ENCODE results near the gene USHBP1.
A peak's percentile ranks its signal among the peaks of the same experiment; 100 is the strongest.

Gene USHBP1

GRCh38 chr19:17248011-17248776 is 16.4 kb downstream of the USHBP1 start:
- CTCF ChIA-PET = interaction anchor here (0.6 to 0.8 kb wide), 4 partner anchors 11 to 138 kb away, joined by 3 to 5 read pairs (median 3); no protein-coding TSS in a partner anchor
- TF ChIP-seq, protein P1, sequence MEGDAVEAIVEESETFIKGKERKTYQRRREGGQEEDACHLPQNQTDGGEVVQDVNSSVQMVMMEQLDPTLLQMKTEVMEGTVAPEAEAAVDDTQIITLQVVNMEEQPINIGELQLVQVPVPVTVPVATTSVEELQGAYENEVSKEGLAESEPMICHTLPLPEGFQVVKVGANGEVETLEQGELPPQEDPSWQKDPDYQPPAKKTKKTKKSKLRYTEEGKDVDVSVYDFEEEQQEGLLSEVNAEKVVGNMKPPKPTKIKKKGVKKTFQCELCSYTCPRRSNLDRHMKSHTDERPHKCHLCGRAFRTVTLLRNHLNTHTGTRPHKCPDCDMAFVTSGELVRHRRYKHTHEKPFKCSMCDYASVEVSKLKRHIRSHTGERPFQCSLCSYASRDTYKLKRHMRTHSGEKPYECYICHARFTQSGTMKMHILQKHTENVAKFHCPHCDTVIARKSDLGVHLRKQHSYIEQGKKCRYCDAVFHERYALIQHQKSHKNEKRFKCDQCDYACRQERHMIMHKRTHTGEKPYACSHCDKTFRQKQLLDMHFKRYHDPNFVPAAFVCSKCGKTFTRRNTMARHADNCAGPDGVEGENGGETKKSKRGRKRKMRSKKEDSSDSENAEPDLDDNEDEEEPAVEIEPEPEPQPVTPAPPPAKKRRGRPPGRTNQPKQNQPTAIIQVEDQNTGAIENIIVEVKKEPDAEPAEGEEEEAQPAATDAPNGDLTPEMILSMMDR (conservative IDR thresholded peaks at IDR 0.05; ENCODE audit: low read depth) = no peak
- peak; percentile 67 for DNase-seq (ENCODE audit: low spot score)

DNA sequence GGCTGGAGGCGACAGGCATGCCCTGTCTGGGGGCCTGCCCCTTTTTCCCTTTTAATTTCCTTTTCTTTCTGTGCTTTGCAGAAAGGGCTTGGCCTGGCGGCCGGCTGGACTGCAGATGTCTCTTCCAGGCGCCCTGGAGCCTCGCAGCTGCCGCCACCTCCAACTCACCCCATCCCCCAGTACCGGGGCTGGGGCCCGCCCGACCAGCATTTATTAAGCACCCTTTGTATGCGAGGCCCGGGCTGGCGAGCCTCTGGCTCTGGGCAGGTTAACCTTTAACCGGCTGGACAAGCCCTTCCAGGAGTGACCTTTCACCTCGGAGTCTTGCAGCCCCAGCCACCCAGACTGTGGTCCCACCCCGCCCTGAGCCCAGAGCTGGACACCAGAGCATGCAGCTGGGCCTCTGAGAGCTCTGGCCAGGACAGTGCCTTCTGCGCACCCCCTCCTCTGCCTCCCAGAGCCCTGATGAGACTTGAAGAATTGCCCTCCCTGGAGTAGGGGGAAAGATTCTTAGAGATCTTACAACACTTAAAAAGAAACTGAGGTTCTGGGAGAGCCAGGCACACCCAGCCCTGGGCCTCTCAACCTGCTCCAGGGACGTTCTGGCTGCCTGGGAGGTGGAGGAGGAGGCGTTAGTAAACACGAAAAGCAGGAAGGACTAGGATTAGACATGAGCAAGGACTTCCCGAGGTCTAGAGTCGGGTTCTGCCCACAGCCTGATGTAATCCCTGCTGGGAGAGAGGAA is 17.7 kb downstream of the USHBP1 start:
- ChIA-PET CTCF (no interaction called here), POLR2A (ENCODE audit: low non-redundant PET) (no interaction called here)
- peak overlapping the region; percentile 89 for H3K27ac ChIP-seq
- TF ChIP-seq, protein P1 (conservative IDR thresholded peaks at IDR 0.05; ENCODE audit: low read depth) = no peak
- no peak for DNase-seq (ENCODE audit: low spot score)

More at GRCh38 chr19:17248011-17248776, 16.4 kb downstream of the USHBP1 start:
- POLR2A ChIA-PET (ENCODE audit: low non-redundant PET) = no interaction called here
- H3K27ac ChIP-seq = peak overlapping the region; percentile 89

- CTCF ChIA-PET = no interaction called here
- POLR2A ChIA-PET (ENCODE audit: low non-redundant PET) = no interaction called here
- TF ChIP-seq, protein P1 (conservative IDR thresholded peaks at IDR 0.05; ENCODE audit: low read depth) = no peak
- DNase-seq (ENCODE audit: low spot score) = no peak
- peak within 1 kb of the TSS; percentile 89 for H3K27ac ChIP-seq
Measured at GRCh38 chr19:17245535-17245984, 19.0 kb downstream of the USHBP1 start, which contains the start of gene NR2F6. NR2F6 (minus strand) TSS chr19:17245919; CDS start chr19:17245220, 699 bp downstream.

DNA sequence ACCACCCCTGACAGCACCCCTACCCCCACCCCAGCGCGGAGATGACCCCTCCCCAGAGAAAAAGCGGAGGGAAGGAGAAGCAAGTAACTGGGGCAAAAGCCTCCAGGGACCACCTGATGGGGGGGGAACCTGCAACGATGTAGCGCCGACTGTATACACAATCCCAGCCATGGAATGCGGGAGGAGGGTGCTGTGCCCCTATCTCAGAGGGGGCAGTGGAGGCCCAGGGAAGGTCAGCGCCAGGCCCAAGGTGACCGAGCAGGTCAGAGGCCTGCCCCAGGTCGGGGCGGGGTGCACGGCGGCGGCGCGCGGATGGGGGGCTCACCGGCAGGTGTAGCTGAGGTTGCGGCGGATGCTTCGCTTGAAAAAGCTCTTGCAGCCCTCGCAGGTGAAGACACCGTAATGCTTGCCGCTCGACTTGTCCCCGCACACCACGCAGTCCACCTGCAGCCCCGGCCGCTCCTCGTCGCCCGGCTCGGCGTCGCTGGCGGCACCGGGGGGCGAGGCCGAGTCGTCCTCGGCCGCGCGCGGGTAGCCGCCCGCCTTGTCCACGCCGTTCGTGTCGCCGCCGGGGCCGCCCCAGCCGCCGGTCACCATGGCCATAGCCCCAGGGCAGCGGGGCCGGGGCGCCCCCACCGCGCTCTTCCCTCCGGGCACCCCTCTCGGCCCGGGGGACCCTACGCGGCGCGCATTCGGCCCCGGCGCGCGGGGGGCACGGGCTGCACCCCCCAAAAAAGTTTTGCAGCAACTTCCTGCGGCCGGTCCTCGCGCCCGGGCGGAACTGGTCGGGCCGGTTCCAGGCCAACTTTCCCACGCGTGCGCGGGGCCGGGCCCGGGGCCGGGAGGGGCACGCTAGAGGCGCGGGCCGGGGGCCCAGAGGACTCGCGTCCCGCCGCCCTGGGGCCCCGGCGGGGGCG is 19.7 kb downstream of the USHBP1 start:
- TF ChIP-seq, protein P1 (conservative IDR thresholded peaks at IDR 0.05; ENCODE audit: low read depth) = no peak
- peak overlapping the region; percentile 89 for H3K27ac ChIP-seq
- POLR2A ChIA-PET (ENCODE audit: low non-redundant PET) = interaction anchor here (1.1 kb wide), 1 partner anchor 9 kb away, joined by 3 read pairs; no protein-coding TSS in a partner anchor
- CTCF ChIA-PET = no interaction called here
- DNase-seq (ENCODE audit: low spot score) = no peak

- CTCF ChIA-PET = interaction anchor here (0.6 to 1.7 kb wide), 2 partner anchors 16 to 17 kb away, joined by 3 to 6 read pairs; no protein-coding TSS in a partner anchor
- POLR2A ChIA-PET (ENCODE audit: low non-redundant PET) = interaction anchor here (0.5 to 1.1 kb wide), 3 partner anchors 8 to 64 kb away, joined by 3 to 4 read pairs (median 3); no protein-coding TSS in a partner anchor
- TF ChIP-seq, protein P1 (conservative IDR thresholded peaks at IDR 0.05; ENCODE audit: low read depth) = no peak
- H3K27ac ChIP-seq = peak overlapping the region; percentile 89
- peak; percentile 45 for DNase-seq (ENCODE audit: low spot score)
Measured at GRCh38 chr19:17243830-17244617, 20.5 kb downstream of the USHBP1 start.

Data from RWPE1 (cell line).